ENCODE measurements around the gene TRO.

Gene TRO

GRCh38 chrX:54950730-54951375, 30.2 kb downstream of the TRO start:
- Histone ChIP-seq H3K9me3 (ENCODE audit: severe bottlenecking) (no peaks in the 10 kb centered on the region), H3K36me3 (ENCODE audit: low read depth) (no peaks in the 10 kb centered on the region), H3K27ac (ENCODE audit: poor library complexity, severe bottlenecking) (no peak overlapping the region), H3K4me1 (ENCODE audit: insufficient read depth, poor library complexity, severe bottlenecking) (no peaks in the 10 kb centered on the region), H3K4me3 (ENCODE audit: severe bottlenecking) (no peak overlapping the region), H3K27me3 (ENCODE audit: insufficient read depth, poor library complexity, severe bottlenecking) (no peaks in the 10 kb centered on the region)
- DNase-seq (ENCODE audit: low spot score) (no peak), ATAC-seq (ENCODE audit: low read depth) (no peak)
- no peak for TF ChIP-seq CTCF (IDR thresholded peaks at IDR 0.05; ENCODE audit: poor library complexity, severe bottlenecking)

- no peak overlapping the region for H3K27ac ChIP-seq (ENCODE audit: poor library complexity, severe bottlenecking)
- TF ChIP-seq CTCF (IDR thresholded peaks at IDR 0.05; ENCODE audit: poor library complexity, severe bottlenecking) = no peak
- ATAC-seq (ENCODE audit: low read depth) (no peak), DNase-seq (ENCODE audit: low spot score) (no peak)
- H3K9me3 ChIP-seq (ENCODE audit: severe bottlenecking) = no peaks in the 10 kb centered on the region
- no peaks in the 10 kb centered on the region for H3K27me3 ChIP-seq (ENCODE audit: insufficient read depth, poor library complexity, severe bottlenecking)
- H3K36me3 ChIP-seq (ENCODE audit: low read depth) = no peaks in the 10 kb centered on the region
- no peak overlapping the region for H3K4me3 ChIP-seq (ENCODE audit: severe bottlenecking)
- H3K4me1 ChIP-seq (ENCODE audit: insufficient read depth, poor library complexity, severe bottlenecking) = no peaks in the 10 kb centered on the region
Observed at GRCh38 chrX:54961750-54962149, 41.1 kb downstream of the TRO start.

- Histone ChIP-seq H3K27me3 (ENCODE audit: insufficient read depth, poor library complexity, severe bottlenecking) (no peaks in the 10 kb centered on the region), H3K36me3 (ENCODE audit: low read depth) (no peaks in the 10 kb centered on the region), H3K4me3 (ENCODE audit: severe bottlenecking) (no peak overlapping the region), H3K9me3 (ENCODE audit: severe bottlenecking) (no peaks in the 10 kb centered on the region), H3K27ac (ENCODE audit: poor library complexity, severe bottlenecking) (no peak overlapping the region), H3K4me1 (ENCODE audit: insufficient read depth, poor library complexity, severe bottlenecking) (no peaks in the 10 kb centered on the region)
- ATAC-seq (ENCODE audit: low read depth) = no peak
- DNase-seq (ENCODE audit: low spot score) = no peak
- no peak for TF ChIP-seq CTCF (IDR thresholded peaks at IDR 0.05; ENCODE audit: poor library complexity, severe bottlenecking)
Observed at GRCh38 chrX:54964766-54965497, 44.3 kb downstream of the TRO start.

GRCh38 chrX:54977387-54977786, 56.8 kb downstream of the TRO start:
- Histone ChIP-seq H3K36me3 (ENCODE audit: low read depth) (no peaks in the 10 kb centered on the region), H3K4me1 (ENCODE audit: insufficient read depth, poor library complexity, severe bottlenecking) (no peaks in the 10 kb centered on the region), H3K27me3 (ENCODE audit: insufficient read depth, poor library complexity, severe bottlenecking) (no peaks in the 10 kb centered on the region), H3K9me3 (ENCODE audit: severe bottlenecking) (no peaks in the 10 kb centered on the region), H3K27ac (ENCODE audit: poor library complexity, severe bottlenecking) (no peak overlapping the region), H3K4me3 (ENCODE audit: severe bottlenecking) (no peak overlapping the region)
- DNase-seq (ENCODE audit: low spot score) (no peak), ATAC-seq (ENCODE audit: low read depth) (no peak)
- TF ChIP-seq CTCF (IDR thresholded peaks at IDR 0.05; ENCODE audit: poor library complexity, severe bottlenecking) = no peak

GRCh38 chrX:54978448-54978847, 57.8 kb downstream of the TRO start:
- ATAC-seq (ENCODE audit: low read depth) (peak; percentile 91), DNase-seq (ENCODE audit: low spot score) (no peak)
- TF ChIP-seq CTCF (IDR thresholded peaks at IDR 0.05; ENCODE audit: poor library complexity, severe bottlenecking) = peak; percentile 40
- Histone ChIP-seq H3K27ac (ENCODE audit: poor library complexity, severe bottlenecking) (no peak overlapping the region), H3K36me3 (ENCODE audit: low read depth) (no peaks in the 10 kb centered on the region), H3K4me1 (ENCODE audit: insufficient read depth, poor library complexity, severe bottlenecking) (no peaks in the 10 kb centered on the region), H3K27me3 (ENCODE audit: insufficient read depth, poor library complexity, severe bottlenecking) (no peaks in the 10 kb centered on the region), H3K9me3 (ENCODE audit: severe bottlenecking) (no peaks in the 10 kb centered on the region), H3K4me3 (ENCODE audit: severe bottlenecking) (no peak overlapping the region)

All from RWPE2 (cell line).